ENCODE results near the gene MACF1. TPM values are rescaled to one million over a fixed set of nuclear protein-coding genes. Genes with fewer than 3 reads are reported as not detected.

The MACF1 gene
- total RNA-seq, 4 donors from 2014 or later: 386 to 627 (median 576) TPM

DNA sequence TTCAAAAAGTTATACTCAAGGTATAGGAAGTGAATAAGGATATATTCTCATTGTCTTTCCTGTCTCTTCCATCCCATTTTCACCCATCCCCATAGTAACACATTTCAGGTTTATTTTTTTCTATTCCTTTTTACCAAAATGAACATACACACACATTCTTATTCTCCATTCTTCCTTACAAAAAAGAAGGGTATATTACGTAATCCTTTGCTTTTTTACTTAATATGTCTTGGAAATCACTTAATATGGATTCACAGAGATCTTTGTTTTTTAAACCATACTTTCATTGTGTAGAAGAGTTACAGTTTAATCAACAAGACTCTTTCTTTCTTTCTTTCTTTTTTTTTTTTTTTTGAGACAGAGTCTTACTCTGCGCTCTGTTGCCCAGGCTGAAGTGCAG lies 158.8 kb downstream of the MACF1 start:
- no peak for TF ChIP-seq POLR2AphosphoS5 (IDR thresholded peaks at IDR 0.05)
- no peak for TF ChIP-seq POLR2A (IDR thresholded peaks at IDR 0.05; ENCODE audit: low read depth)
- TF ChIP-seq, protein P1, sequence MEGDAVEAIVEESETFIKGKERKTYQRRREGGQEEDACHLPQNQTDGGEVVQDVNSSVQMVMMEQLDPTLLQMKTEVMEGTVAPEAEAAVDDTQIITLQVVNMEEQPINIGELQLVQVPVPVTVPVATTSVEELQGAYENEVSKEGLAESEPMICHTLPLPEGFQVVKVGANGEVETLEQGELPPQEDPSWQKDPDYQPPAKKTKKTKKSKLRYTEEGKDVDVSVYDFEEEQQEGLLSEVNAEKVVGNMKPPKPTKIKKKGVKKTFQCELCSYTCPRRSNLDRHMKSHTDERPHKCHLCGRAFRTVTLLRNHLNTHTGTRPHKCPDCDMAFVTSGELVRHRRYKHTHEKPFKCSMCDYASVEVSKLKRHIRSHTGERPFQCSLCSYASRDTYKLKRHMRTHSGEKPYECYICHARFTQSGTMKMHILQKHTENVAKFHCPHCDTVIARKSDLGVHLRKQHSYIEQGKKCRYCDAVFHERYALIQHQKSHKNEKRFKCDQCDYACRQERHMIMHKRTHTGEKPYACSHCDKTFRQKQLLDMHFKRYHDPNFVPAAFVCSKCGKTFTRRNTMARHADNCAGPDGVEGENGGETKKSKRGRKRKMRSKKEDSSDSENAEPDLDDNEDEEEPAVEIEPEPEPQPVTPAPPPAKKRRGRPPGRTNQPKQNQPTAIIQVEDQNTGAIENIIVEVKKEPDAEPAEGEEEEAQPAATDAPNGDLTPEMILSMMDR (IDR thresholded peaks at IDR 0.05): no peak
- no peak for TF ChIP-seq EP300 (IDR thresholded peaks at IDR 0.05)
- peaks cover 5 to 14% (median 12%) of the 10 kb centered on the region in 4 donors for H3K4me1 ChIP-seq
- peaks cover 15 to 90% (median 62%) of the 10 kb centered on the region in 4 donors for H3K36me3 ChIP-seq
- no peaks in the 10 kb centered on the region for H3K9me3 ChIP-seq
- intact Hi-C loops (cut with DNase I): no loop called here
- peak overlapping the region in 1 of 4 donors; percentile 4 for H3K27ac ChIP-seq (replicated peaks in 1 of 4)
- DNase-seq (ENCODE audit: extremely low spot score): no peak
- 96% methylated on average over 2 of the region's 2 CpGs for WGBS
- H3K27me3 ChIP-seq: no peaks in the 10 kb centered on the region
- H3K4me3 ChIP-seq: no peak overlapping the region

DNA sequence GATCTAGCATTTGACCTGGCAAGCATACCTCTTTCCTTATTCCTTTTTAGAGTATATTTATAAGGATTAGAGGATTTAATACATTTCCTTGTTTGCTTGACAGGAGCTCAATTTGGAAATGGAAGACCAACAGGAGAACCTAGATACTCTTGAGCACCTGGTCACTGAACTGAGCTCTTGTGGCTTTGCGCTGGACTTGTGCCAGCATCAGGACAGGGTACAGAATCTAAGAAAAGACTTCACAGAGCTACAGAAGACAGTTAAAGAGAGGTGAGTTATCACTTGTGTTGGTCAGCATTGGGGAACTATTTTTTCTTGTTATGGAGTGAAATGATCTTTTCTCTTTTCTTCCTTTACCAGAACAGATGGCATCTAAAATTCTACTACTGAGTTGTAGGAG lies 163.6 kb downstream of the MACF1 start:
- no peak overlapping the region for H3K4me3 ChIP-seq
- DNase-seq (ENCODE audit: extremely low spot score): no peak
- TF ChIP-seq EP300 (IDR thresholded peaks at IDR 0.05) (no peak), POLR2AphosphoS5 (IDR thresholded peaks at IDR 0.05) (no peak), POLR2A (IDR thresholded peaks at IDR 0.05; ENCODE audit: low read depth) (no peak)
- TF ChIP-seq, protein P1 (IDR thresholded peaks at IDR 0.05): no peak
- peaks cover 7 to 92% (median 51%) of the 10 kb centered on the region in 4 donors for H3K36me3 ChIP-seq
- whole genome bisulfite sequencing: 87% methylated on average over 1 of the region's 1 CpG
- H3K27me3 ChIP-seq: no peaks in the 10 kb centered on the region
- no peaks in the 10 kb centered on the region for H3K9me3 ChIP-seq
- intact Hi-C loops (cut with DNase I): no loop called here
- H3K27ac ChIP-seq (replicated peaks in 1 of 4): peak overlapping the region; percentile 35 to 80 (median 74)
- peaks cover 11 to 29% (median 23%) of the 10 kb centered on the region in 4 donors for H3K4me1 ChIP-seq

DNA sequence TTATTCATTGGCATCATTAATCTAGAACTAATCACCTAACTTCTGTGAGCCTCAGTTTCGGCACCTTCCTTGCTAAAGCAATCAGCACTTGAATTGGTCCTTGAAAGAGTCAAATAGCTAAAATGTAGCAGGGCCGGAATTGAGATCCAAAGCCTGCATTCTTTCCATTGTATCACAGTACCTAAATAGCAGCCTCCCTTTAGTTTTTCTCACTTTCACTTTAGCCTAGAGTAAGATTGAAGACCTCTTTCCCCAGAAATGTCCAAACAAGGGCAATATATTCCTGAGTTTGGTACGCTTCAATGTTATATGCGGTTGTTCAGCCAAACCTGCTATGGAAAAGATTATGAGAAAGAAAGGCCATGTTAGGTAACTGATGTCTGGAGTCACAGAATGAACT lies 165.1 kb downstream of the MACF1 start:
- Histone ChIP-seq H3K27ac (replicated peaks in 1 of 4) (peak overlapping the region; percentile 68 to 80 (median 74)), H3K4me1 (peaks cover 11 to 29% (median 23%) of the 10 kb centered on the region in 4 donors), H3K4me3 (no peak overlapping the region), H3K36me3 (peaks cover 16 to 97% (median 61%) of the 10 kb centered on the region in 4 donors), H3K27me3 (no peaks in the 10 kb centered on the region), H3K9me3 (no peaks in the 10 kb centered on the region)
- WGBS: 47% methylated on average over 4 of the region's 4 CpGs
- TF ChIP-seq POLR2AphosphoS5 (IDR thresholded peaks at IDR 0.05) (peak in 1 of 2 donors; percentile 16), EP300 (IDR thresholded peaks at IDR 0.05) (no peak)
- DNase-seq (ENCODE audit: extremely low spot score): no peak
- intact Hi-C loops (cut with DNase I): no loop called here

DNA sequence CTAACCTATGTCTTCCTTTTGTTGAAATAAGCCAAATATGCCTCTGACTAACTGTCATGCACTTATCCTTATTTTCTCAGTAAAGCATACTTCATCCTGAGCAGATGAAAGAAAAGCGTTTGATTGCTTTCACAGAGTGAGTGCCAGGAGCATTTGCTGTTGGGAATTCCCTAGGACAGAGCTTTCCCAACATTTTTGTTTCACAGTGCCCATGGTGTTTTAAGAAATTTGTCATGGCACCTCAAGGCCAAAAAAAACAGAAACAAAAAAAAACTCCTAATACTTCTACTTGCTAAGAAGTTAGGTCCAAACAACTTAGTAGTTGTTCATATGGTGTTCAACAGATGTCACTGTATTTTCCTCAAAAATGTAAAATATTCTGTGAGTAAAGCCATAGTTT lies 166.1 kb downstream of the MACF1 start:
- no peak for TF ChIP-seq EP300 (IDR thresholded peaks at IDR 0.05)
- no peak for TF ChIP-seq POLR2AphosphoS5 (IDR thresholded peaks at IDR 0.05)
- no peak for TF ChIP-seq POLR2A (IDR thresholded peaks at IDR 0.05; ENCODE audit: low read depth)
- TF ChIP-seq, protein P1 (IDR thresholded peaks at IDR 0.05): no peak
- 50% methylated on average over 1 of the region's 1 CpG for WGBS
- Histone ChIP-seq H3K4me3 (no peak overlapping the region), H3K36me3 (peaks cover 16 to 100% (median 70%) of the 10 kb centered on the region in 4 donors), H3K4me1 (peaks cover 11 to 29% (median 23%) of the 10 kb centered on the region in 4 donors), H3K27me3 (no peaks in the 10 kb centered on the region), H3K27ac (replicated peaks in 1 of 4) (peak overlapping the region; percentile 68 to 80 (median 74)), H3K9me3 (no peaks in the 10 kb centered on the region)
- no peak for DNase-seq (ENCODE audit: extremely low spot score)
- intact Hi-C loops (cut with DNase I): no loop called here

DNA sequence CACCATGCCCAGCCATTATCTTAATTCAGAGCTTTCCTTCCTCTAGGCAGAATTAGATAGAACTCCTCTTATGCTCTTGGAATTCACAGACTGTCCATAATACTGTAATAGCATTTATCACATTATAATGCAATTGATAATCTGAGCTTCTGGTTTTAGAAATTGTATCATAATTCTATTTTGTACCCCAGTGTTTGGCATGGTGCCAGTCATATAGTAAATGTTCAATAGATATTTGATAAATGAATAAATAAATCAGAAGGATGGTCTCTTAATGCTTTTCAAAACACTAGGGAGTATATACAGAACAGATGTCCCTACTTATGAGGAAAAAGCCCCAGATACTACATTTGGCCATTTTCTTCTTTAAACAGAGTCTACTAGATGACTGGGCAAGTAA lies 167.6 kb downstream of the MACF1 start:
- no peak for DNase-seq (ENCODE audit: extremely low spot score)
- TF ChIP-seq, protein P1 (IDR thresholded peaks at IDR 0.05): no peak
- no peak for TF ChIP-seq POLR2A (IDR thresholded peaks at IDR 0.05; ENCODE audit: low read depth)
- no peak for TF ChIP-seq EP300 (IDR thresholded peaks at IDR 0.05)
- TF ChIP-seq POLR2AphosphoS5 (IDR thresholded peaks at IDR 0.05): no peak
- H3K9me3 ChIP-seq: no peaks in the 10 kb centered on the region
- H3K27ac ChIP-seq (replicated peaks in 1 of 4): no peak overlapping the region
- H3K27me3 ChIP-seq: no peaks in the 10 kb centered on the region
- H3K4me1 ChIP-seq: peaks cover 11 to 29% (median 23%) of the 10 kb centered on the region in 4 donors
- intact Hi-C loops (cut with DNase I): no loop called here
- no peak overlapping the region for H3K4me3 ChIP-seq
- H3K36me3 ChIP-seq: peaks cover 16 to 100% (median 71%) of the 10 kb centered on the region in 4 donors

All from esophagus muscularis mucosa (tissue), 4 donors.